ENCODE data around the gene ZSCAN10. TPM values are rescaled to one million over a fixed set of nuclear protein-coding genes. Genes with fewer than 3 reads are reported as not detected.
A peak's percentile ranks its signal among the peaks of the same experiment; 100 is the strongest.

The ZSCAN10 gene
- total and polyA plus RNA-seq, 9 of the 15 experiments (the other 6 are each of a cell fraction or from before 2014, with no cell fraction given), result 0.22 TPM; not detected in 8

DNA sequence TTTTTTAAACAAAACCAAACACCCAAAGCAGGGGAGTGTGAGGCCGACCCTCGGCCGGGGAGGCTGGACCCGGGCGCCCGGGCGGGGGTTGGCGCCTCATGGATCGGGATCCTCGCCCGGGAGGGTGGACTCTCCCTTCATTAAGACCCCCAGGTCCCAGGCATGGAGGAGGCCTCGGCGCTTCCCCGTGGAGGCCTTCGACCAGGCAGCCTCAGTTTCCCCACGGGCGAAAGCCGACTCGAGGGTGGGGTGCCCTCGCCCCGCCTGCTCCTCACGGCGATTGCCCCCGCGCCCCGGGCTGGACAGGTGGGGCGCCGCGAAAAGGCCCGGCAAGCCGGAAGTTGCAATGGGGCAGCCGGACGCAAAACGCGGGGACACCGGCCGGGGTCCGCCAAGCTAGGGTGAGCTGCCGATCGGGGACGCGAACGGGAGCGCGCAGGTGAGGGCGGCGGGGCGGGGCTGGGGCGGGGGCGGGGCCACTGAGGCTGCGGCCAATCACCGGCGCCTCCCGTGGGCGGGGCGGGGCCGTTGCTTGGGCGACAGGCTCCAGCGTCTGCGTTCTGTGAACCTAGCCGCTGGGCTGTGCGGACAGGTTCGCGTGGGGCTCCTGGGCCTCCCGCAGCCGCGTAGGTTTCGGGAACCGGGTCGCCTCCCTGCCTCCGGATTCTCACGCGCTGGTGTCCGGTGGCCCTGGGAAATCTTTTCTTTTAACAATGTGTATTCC, 7.3 kb upstream of the ZSCAN10 start (continued):
- peak; percentile 92 for TF ChIP-seq RBFOX2 (IDR thresholded peaks at IDR 0.05; ENCODE audit: low read depth, low read length)
- 0 out of 2 replicates have a peak, but pooled peaks have one; percentile 41 for TF ChIP-seq ZFP1 (CRISPR knock-in tag; IDR thresholded peaks at IDR 0.05)
- TF ChIP-seq, protein P1, sequence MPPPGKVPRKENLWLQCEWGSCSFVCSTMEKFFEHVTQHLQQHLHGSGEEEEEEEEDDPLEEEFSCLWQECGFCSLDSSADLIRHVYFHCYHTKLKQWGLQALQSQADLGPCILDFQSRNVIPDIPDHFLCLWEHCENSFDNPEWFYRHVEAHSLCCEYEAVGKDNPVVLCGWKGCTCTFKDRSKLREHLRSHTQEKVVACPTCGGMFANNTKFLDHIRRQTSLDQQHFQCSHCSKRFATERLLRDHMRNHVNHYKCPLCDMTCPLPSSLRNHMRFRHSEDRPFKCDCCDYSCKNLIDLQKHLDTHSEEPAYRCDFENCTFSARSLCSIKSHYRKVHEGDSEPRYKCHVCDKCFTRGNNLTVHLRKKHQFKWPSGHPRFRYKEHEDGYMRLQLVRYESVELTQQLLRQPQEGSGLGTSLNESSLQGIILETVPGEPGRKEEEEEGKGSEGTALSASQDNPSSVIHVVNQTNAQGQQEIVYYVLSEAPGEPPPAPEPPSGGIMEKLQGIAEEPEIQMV (tag; conservative IDR thresholded peaks at IDR 0.05; ENCODE audit: low read depth), result no peak
- TF ChIP-seq, protein P2, sequence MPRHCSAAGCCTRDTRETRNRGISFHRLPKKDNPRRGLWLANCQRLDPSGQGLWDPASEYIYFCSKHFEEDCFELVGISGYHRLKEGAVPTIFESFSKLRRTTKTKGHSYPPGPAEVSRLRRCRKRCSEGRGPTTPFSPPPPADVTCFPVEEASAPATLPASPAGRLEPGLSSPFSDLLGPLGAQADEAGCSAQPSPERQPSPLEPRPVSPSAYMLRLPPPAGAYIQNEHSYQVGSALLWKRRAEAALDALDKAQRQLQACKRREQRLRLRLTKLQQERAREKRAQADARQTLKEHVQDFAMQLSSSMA (CRISPR knock-in tag; IDR thresholded peaks at IDR 0.05), result no peak
- TF ChIP-seq JUND (IDR thresholded peaks at IDR 0.05; ENCODE audit: borderline replicate concordance, low read depth, low read length), result 0 out of 2 replicates have a peak, but pooled peaks have one; percentile 44
- TF ChIP-seq JUND (tag; IDR thresholded peaks at IDR 0.05; ENCODE audit: borderline replicate concordance, low read depth, low read length), result no peak; the same call in 2 of the 3 replicates
- peak; percentile 85; the same call in 1 of the 2 replicates for TF ChIP-seq AFF4 (CRISPR knock-in tag; IDR thresholded peaks at IDR 0.05)
- TF ChIP-seq, protein P3, sequence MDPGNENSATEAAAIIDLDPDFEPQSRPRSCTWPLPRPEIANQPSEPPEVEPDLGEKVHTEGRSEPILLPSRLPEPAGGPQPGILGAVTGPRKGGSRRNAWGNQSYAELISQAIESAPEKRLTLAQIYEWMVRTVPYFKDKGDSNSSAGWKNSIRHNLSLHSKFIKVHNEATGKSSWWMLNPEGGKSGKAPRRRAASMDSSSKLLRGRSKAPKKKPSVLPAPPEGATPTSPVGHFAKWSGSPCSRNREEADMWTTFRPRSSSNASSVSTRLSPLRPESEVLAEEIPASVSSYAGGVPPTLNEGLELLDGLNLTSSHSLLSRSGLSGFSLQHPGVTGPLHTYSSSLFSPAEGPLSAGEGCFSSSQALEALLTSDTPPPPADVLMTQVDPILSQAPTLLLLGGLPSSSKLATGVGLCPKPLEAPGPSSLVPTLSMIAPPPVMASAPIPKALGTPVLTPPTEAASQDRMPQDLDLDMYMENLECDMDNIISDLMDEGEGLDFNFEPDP (CRISPR knock-in tag; IDR thresholded peaks at IDR 0.05), result peak; percentile 65; the same call in 1 of the 2 replicates
- peak in 1 of 2 experiments; percentile 39; a peak in 2 of 4 replicates for TF ChIP-seq NONO (IDR thresholded peaks at IDR 0.05; ENCODE audit: low read depth in 2 of 2, low read length in 1 of 2)
- peak; percentile 88 for TF ChIP-seq SUPT5H (IDR thresholded peaks at IDR 0.05)
- no peak for TF ChIP-seq ZNF274 (IDR thresholded peaks at IDR 0.05; ENCODE audit: borderline replicate concordance, low read depth, low read length)
- peak in 1 of 2 experiments; percentile 86; a peak in 1 of 4 replicates for TF ChIP-seq KDM4B (IDR thresholded peaks at IDR 0.05; ENCODE audit: borderline replicate concordance in 2 of 2, low read depth in 1 of 2)
- TF ChIP-seq, protein P4, sequence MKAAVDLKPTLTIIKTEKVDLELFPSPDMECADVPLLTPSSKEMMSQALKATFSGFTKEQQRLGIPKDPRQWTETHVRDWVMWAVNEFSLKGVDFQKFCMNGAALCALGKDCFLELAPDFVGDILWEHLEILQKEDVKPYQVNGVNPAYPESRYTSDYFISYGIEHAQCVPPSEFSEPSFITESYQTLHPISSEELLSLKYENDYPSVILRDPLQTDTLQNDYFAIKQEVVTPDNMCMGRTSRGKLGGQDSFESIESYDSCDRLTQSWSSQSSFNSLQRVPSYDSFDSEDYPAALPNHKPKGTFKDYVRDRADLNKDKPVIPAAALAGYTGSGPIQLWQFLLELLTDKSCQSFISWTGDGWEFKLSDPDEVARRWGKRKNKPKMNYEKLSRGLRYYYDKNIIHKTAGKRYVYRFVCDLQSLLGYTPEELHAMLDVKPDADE (conservative IDR thresholded peaks at IDR 0.05; ENCODE audit: control insufficient read depth, low read depth, low read length), result peak; percentile 80; the same call in 1 of the 2 replicates
